ENCODE data around the gene PAX8. TPM values are rescaled to one million over a fixed set of nuclear protein-coding genes. Genes with fewer than 3 reads are reported as not detected.
"Not testable (repeated sequence)": the region's sequence is repeated elsewhere in the genome, so short reads cannot be mapped to it uniquely, and the experiment has no call there.

PAX8 gene
- total RNA-seq, 1 experiment from 2014 or later: 3.4 TPM

- POLR2A ChIA-PET (ENCODE audit: unreplicated experiment): interaction anchor here (0.7 kb wide), 1 partner anchor 298 kb away, joined by 4 read pairs; no protein-coding TSS in a partner anchor
- Histone ChIP-seq H3K4me2 (ENCODE audit: low read length) (peak overlapping the region; percentile 83), H3K4me3 (ENCODE audit: low read length) (peak overlapping the region; percentile 54), H3K27me3 (ENCODE audit: low read length) (no peaks in the 10 kb centered on the region), H3K36me3 (ENCODE audit: low read depth, low read length) (no peaks in the 10 kb centered on the region), H2AFZ (ENCODE audit: low read length) (no peak overlapping the region), H3K79me2 (ENCODE audit: low read length) (peaks cover 38% of the 10 kb centered on the region), H3K4me1 (ENCODE audit: insufficient read depth, low read length) (peaks cover 50% of the 10 kb centered on the region), H3F3A (ENCODE audit: low read length, unreplicated experiment) (peaks cover 7% of the 10 kb centered on the region), H3K27ac (ENCODE audit: low read length) (peak overlapping the region; percentile 98), H3K9ac (ENCODE audit: low read length) (peak overlapping the region; percentile 87), H3K9me3 (ENCODE audit: low read length) (no peaks in the 10 kb centered on the region), H4K20me1 (ENCODE audit: low read length) (no peaks in the 10 kb centered on the region), H3K9me2 (replicated peaks; ENCODE audit: low read length) (no peaks in the 10 kb centered on the region)
- DNase-seq (no peak), ATAC-seq (no peak)
- BruUV-seq (replicated peaks): no TSS peak
- TF ChIP-seq EZH2phosphoT487 (IDR thresholded peaks at IDR 0.05; ENCODE audit: borderline replicate concordance, low read length): no peak
- intact Hi-C loops (cut with micrococcal nuclease): no loop called here
- CTCF ChIA-PET: no interaction called here
Measured at GRCh38 chr2:113238871-113239839, 39.6 kb downstream of the PAX8 start.

DNA sequence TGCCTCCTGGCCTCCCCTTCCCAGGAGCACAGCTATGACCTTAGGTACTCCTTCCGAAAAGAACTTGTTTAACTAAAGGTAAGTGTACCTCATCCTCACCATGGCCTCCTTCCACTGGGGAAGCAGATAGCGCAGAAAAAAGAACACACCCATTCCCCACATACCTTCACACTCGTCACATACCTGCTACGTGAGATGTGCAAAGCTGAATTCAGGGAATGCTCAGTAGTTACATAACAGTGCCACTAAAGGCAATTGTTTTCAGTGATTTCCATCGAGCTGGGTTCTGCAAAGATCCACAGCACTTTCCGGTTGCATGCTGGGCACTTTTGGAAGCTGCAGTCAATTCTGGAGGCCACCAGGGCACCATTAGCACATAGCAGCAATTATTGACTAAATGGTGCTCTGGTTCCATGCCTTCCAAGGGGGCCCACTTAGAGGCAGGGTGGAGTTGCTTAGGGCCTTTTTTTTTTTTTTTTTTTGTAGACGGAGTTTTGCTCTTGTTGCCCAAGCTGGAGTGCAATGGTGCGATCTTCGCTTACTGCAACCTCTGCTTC is 41.0 kb downstream of the PAX8 start:
- peaks cover 50% of the 10 kb centered on the region for H3K4me1 ChIP-seq (ENCODE audit: insufficient read depth, low read length)
- BruUV-seq (replicated peaks): no TSS peak
- ChIA-PET CTCF (interaction anchor here (0.6 kb wide), 1 partner anchor 100 kb away, joined by 4 read pairs; no protein-coding TSS in a partner anchor), POLR2A (ENCODE audit: unreplicated experiment) (no interaction called here)
- peaks cover 38% of the 10 kb centered on the region for H3K79me2 ChIP-seq (ENCODE audit: low read length)
- no peaks in the 10 kb centered on the region for H3K27me3 ChIP-seq (ENCODE audit: low read length)
- H3K4me3 ChIP-seq (ENCODE audit: low read length): peak overlapping the region; percentile 65
- no peak overlapping the region for H2AFZ ChIP-seq (ENCODE audit: low read length)
- H3F3A ChIP-seq (ENCODE audit: low read length, unreplicated experiment): peaks cover 7% of the 10 kb centered on the region
- peak overlapping the region; percentile 65 for H3K4me2 ChIP-seq (ENCODE audit: low read length)
- DNase-seq (no peak), ATAC-seq (no peak)
- no peaks in the 10 kb centered on the region for H3K9me3 ChIP-seq (ENCODE audit: low read length)
- H3K9ac ChIP-seq (ENCODE audit: low read length): peak overlapping the region; percentile 84; the same call in 1 of the 2 replicates
- H3K9me2 ChIP-seq (replicated peaks; ENCODE audit: low read length): no peaks in the 10 kb centered on the region
- no peaks in the 10 kb centered on the region for H3K36me3 ChIP-seq (ENCODE audit: low read depth, low read length)
- H3K27ac ChIP-seq (ENCODE audit: low read length): peak overlapping the region; percentile 49
- TF ChIP-seq CTCF (conservative IDR thresholded peaks at IDR 0.05; ENCODE audit: low read depth, low read length) (no peak), EZH2 (IDR thresholded peaks at IDR 0.05; ENCODE audit: low read length, unreplicated experiment) (no peak), EZH2phosphoT487 (IDR thresholded peaks at IDR 0.05; ENCODE audit: borderline replicate concordance, low read length) (no peak)
- intact Hi-C loops (cut with micrococcal nuclease): no loop called here
- no peaks in the 10 kb centered on the region for H4K20me1 ChIP-seq (ENCODE audit: low read length)

DNA sequence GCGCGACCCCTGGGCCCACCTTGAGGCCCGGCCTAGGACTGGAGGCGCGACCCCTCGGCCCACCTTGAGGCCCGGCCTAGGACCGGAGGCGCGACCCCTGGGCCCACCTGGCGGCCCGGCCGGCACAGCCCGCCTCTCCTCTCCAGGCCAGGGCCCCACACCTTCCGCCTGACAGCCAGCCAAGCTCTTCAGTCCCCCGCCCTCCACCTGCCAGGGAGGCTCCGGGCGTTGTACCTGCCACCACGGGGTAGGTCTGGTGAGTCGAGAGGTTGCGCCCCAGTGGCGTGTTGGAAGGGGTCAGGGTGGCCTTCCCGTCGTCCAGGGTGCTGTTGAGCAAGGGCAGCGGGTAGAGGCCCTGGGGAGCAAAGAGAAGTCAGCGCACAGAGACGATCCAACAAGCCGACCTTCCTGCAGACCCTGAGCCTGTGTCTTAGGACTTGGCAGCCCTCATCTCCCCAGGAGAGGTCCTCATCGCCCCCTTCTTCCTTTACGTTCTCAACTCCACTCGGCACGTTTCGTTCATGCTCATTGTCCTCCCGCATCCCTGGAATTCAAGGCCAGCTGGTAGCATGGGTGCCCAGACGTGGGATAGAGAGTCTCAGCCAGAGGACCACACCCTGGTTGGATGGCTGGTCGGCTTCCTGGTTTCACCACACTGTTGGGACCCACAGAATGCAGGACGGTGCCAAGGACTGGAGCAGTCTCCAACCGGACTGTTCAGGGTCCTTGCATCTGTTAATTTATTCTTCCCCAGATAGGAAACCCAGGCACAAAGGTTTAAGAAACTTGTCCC is 42.2 kb downstream of the PAX8 start:
- peak overlapping the region; percentile 65 for H3K4me3 ChIP-seq (ENCODE audit: low read length)
- TF ChIP-seq CTCF (conservative IDR thresholded peaks at IDR 0.05; ENCODE audit: low read depth, low read length) (no peak), EZH2phosphoT487 (IDR thresholded peaks at IDR 0.05; ENCODE audit: borderline replicate concordance, low read length) (no peak), EZH2 (IDR thresholded peaks at IDR 0.05; ENCODE audit: low read length, unreplicated experiment) (no peak)
- no peaks in the 10 kb centered on the region for H3K27me3 ChIP-seq (ENCODE audit: low read length)
- POLR2A ChIA-PET (ENCODE audit: unreplicated experiment): no interaction called here
- DNase-seq: no peak
- no peaks in the 10 kb centered on the region for H3K36me3 ChIP-seq (ENCODE audit: low read depth, low read length)
- intact Hi-C loops (cut with micrococcal nuclease): no loop called here
- no peaks in the 10 kb centered on the region for H4K20me1 ChIP-seq (ENCODE audit: low read length)
- peaks cover 42% of the 10 kb centered on the region for H3K4me1 ChIP-seq (ENCODE audit: insufficient read depth, low read length)
- H3F3A ChIP-seq (ENCODE audit: low read length, unreplicated experiment): peaks cover 7% of the 10 kb centered on the region
- H2AFZ ChIP-seq (ENCODE audit: low read length): no peak overlapping the region
- no peak for ATAC-seq
- no peaks in the 10 kb centered on the region for H3K9me2 ChIP-seq (replicated peaks; ENCODE audit: low read length)
- CTCF ChIA-PET: no interaction called here
- peak overlapping the region; percentile 65 for H3K4me2 ChIP-seq (ENCODE audit: low read length)
- peak overlapping the region; percentile 49 for H3K27ac ChIP-seq (ENCODE audit: low read length)
- peak overlapping the region; percentile 84 for H3K9ac ChIP-seq (ENCODE audit: low read length)
- H3K79me2 ChIP-seq (ENCODE audit: low read length): peaks cover 33% of the 10 kb centered on the region
- H3K9me3 ChIP-seq (ENCODE audit: low read length): no peaks in the 10 kb centered on the region
- TSS peak; percentile 27 for BruUV-seq (replicated peaks)

GRCh38 chr2:113235347-113236226 is 43.1 kb downstream of the PAX8 start:
- ATAC-seq: peak; percentile 52
- peak overlapping the region; percentile 67 for H3K4me3 ChIP-seq (ENCODE audit: low read length)
- not testable (repeated sequence) for BruUV-seq (replicated peaks)

More at GRCh38 chr2:113235347-113236226, 43.1 kb downstream of the PAX8 start:
- Histone ChIP-seq H3K79me2 (ENCODE audit: low read length) (peaks cover 33% of the 10 kb centered on the region), H2AFZ (ENCODE audit: low read length) (peak overlapping the region; percentile 61), H3K4me1 (ENCODE audit: insufficient read depth, low read length) (peaks cover 35% of the 10 kb centered on the region), H3K4me2 (ENCODE audit: low read length) (peak overlapping the region; percentile 68), H3K9ac (ENCODE audit: low read length) (peak overlapping the region; percentile 84), H3K27ac (ENCODE audit: low read length) (peak overlapping the region; percentile 48)
- H3K27me3 ChIP-seq (ENCODE audit: low read length); H3K9me2 ChIP-seq (replicated peaks; ENCODE audit: low read length); H3F3A ChIP-seq (ENCODE audit: low read length, unreplicated experiment); H3K9me3 ChIP-seq (ENCODE audit: low read length); intact Hi-C loops (cut with micrococcal nuclease); H3K36me3 ChIP-seq (ENCODE audit: low read depth, low read length); H4K20me1 ChIP-seq (ENCODE audit: low read length): not testable (repeated sequence)
- DNase-seq: peak; percentile 70
- ChIA-PET POLR2A (ENCODE audit: unreplicated experiment) (interaction anchor here (0.6 kb wide), 1 partner anchor 114 kb away, joined by 3 read pairs; no protein-coding TSS in a partner anchor), CTCF (interaction anchor here (0.5 to 1.1 kb wide), 4 partner anchors 9 to 97 kb away, joined by 3 to 9 read pairs (median 4); no protein-coding TSS in a partner anchor)
